Measurements from ENCODE around the gene SMC1A. TPM values are rescaled to one million over a fixed set of nuclear protein-coding genes. Genes with fewer than 3 reads are reported as not detected.

Gene SMC1A
- total and polyA plus RNA-seq, 3 donors from 2014 or later = 18.6 to 37.7 (median 28.8) TPM

GRCh38 chrX:53438174-53438831 lies 15.8 kb upstream of the SMC1A start:
- no peak for DNase-seq
- Histone ChIP-seq H3K9me3 (no peaks in the 10 kb centered on the region), H3K27ac (no peak overlapping the region), H3K36me3 (ENCODE audit: low read depth, missing control alignments) (no peaks in the 10 kb centered on the region), H3K4me3 (no peak overlapping the region), H3K4me1 (peaks cover 6% of the 10 kb centered on the region), H3K27me3 (no peaks in the 10 kb centered on the region)
- no peak for TF ChIP-seq CTCF (IDR thresholded peaks at IDR 0.05)
- no peak for TF ChIP-seq POLR2A (IDR thresholded peaks at IDR 0.05)
- WGBS, 2 donors = 40 to 58% methylated on average over 2 to 5 of the region's 5 CpGs
- intact Hi-C loops (cut with DNase I; ENCODE audit: low total_unique reads) = no loop called here

- Histone ChIP-seq H3K27ac (no peak overlapping the region), H3K4me1 (peaks cover 6% of the 10 kb centered on the region), H3K9me3 (no peaks in the 10 kb centered on the region), H3K4me3 (no peak overlapping the region), H3K27me3 (no peaks in the 10 kb centered on the region), H3K36me3 (ENCODE audit: low read depth, missing control alignments) (no peaks in the 10 kb centered on the region)
- no peak for DNase-seq
- intact Hi-C loops (cut with DNase I; ENCODE audit: low total_unique reads) = no loop called here
- WGBS, 2 donors = 89 to 92% methylated on average over 2 of the region's 2 CpGs
- no peak for TF ChIP-seq POLR2A (IDR thresholded peaks at IDR 0.05)
- TF ChIP-seq CTCF (IDR thresholded peaks at IDR 0.05) = no peak
These were observed 14.8 kb upstream of the SMC1A start for GRCh38 chrX:53437206-53437605.

GRCh38 chrX:53435997-53436396 lies 13.5 kb upstream of the SMC1A start:
- no peak for TF ChIP-seq POLR2A (IDR thresholded peaks at IDR 0.05)
- TF ChIP-seq CTCF (IDR thresholded peaks at IDR 0.05) = peak; percentile 41 to 47 (median 45)
- Histone ChIP-seq H3K27ac (no peak overlapping the region), H3K27me3 (no peaks in the 10 kb centered on the region), H3K4me3 (no peak overlapping the region), H3K36me3 (ENCODE audit: low read depth, missing control alignments) (no peaks in the 10 kb centered on the region), H3K9me3 (no peaks in the 10 kb centered on the region), H3K4me1 (peaks cover 3% of the 10 kb centered on the region)
- intact Hi-C loops (cut with DNase I; ENCODE audit: low total_unique reads) = no loop called here
- peak; percentile 63 for DNase-seq
- 16 to 35% methylated on average over 4 of the region's 4 CpGs for WGBS, 2 donors

- H3K4me3 ChIP-seq = peak within 1 kb of the TSS; percentile 61 to 68
- 0 to 6% methylated on average over 5 to 38 of the region's 61 CpGs for WGBS, 2 donors
- intact Hi-C loops (cut with DNase I; ENCODE audit: low total_unique reads) = no loop called here
These were observed 11.5 kb upstream of the SMC1A start, which contains the start of gene HSD17B10 for GRCh38 chrX:53433651-53434639. Gene HSD17B10, minus strand, starts transcription at chrX:53434370. Its CDS starts 25 bp downstream, at chrX:53434345.

More at GRCh38 chrX:53433651-53434639, 11.5 kb upstream of the SMC1A start, which contains the start of gene HSD17B10:
- peak; percentile 92 for DNase-seq
- Histone ChIP-seq H3K9me3 (no peaks in the 10 kb centered on the region), H3K27ac (peak within 1 kb of the TSS; percentile 31 to 45), H3K36me3 (ENCODE audit: low read depth, missing control alignments) (no peaks in the 10 kb centered on the region), H3K27me3 (no peaks in the 10 kb centered on the region), H3K4me1 (no peaks in the 10 kb centered on the region)
- no peak for TF ChIP-seq CTCF (IDR thresholded peaks at IDR 0.05)
- TF ChIP-seq POLR2A (IDR thresholded peaks at IDR 0.05) = no peak
